ENCODE data around the gene MCC.

DNA sequence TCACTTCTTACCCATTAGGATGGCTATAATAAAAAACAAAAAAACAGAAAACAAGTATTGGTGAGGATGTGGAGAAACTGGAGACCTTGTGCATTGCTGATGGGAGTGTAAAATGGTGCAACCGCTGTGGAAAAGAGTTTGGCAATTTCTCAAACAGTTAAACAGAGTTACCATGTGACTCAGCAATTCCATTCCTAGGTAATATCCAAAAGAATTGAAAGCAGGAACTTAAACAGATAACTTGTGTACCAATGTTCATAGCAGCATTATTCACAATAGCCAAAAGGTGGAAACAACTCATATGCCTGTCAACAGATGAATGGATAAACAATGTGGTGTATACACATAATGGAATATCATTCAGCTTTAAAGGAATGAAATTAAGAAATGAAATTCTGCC lies 482.8 kb downstream of the MCC start:
- TF ChIP-seq EP300 (IDR thresholded peaks at IDR 0.05; ENCODE audit: borderline replicate concordance) (no peak), FOXM1 (IDR thresholded peaks at IDR 0.05; ENCODE audit: borderline replicate concordance, low read depth) (no peak), TCF12 (IDR thresholded peaks at IDR 0.05; ENCODE audit: low read depth) (no peak), EGR1 (IDR thresholded peaks at IDR 0.05) (no peak), RAD21 (IDR thresholded peaks at IDR 0.05; ENCODE audit: low read depth) (no peak), TAF1 (IDR thresholded peaks at IDR 0.05; ENCODE audit: low read depth) (no peak), NFIC (IDR thresholded peaks at IDR 0.05) (no peak), CREB1 (IDR thresholded peaks at IDR 0.05; ENCODE audit: low read depth) (no peak), CEBPB (IDR thresholded peaks at IDR 0.05) (no peak), ZBTB7A (IDR thresholded peaks at IDR 0.05; ENCODE audit: low read depth) (no peak)
- TF ChIP-seq, protein P1, sequence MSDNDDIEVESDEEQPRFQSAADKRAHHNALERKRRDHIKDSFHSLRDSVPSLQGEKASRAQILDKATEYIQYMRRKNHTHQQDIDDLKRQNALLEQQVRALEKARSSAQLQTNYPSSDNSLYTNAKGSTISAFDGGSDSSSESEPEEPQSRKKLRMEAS (IDR thresholded peaks at IDR 0.05) = no peak
- TF ChIP-seq, protein P2, sequence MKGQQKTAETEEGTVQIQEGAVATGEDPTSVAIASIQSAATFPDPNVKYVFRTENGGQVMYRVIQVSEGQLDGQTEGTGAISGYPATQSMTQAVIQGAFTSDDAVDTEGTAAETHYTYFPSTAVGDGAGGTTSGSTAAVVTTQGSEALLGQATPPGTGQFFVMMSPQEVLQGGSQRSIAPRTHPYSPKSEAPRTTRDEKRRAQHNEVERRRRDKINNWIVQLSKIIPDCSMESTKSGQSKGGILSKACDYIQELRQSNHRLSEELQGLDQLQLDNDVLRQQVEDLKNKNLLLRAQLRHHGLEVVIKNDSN (IDR thresholded peaks at IDR 0.05) = no peak
- TF ChIP-seq, protein P3, sequence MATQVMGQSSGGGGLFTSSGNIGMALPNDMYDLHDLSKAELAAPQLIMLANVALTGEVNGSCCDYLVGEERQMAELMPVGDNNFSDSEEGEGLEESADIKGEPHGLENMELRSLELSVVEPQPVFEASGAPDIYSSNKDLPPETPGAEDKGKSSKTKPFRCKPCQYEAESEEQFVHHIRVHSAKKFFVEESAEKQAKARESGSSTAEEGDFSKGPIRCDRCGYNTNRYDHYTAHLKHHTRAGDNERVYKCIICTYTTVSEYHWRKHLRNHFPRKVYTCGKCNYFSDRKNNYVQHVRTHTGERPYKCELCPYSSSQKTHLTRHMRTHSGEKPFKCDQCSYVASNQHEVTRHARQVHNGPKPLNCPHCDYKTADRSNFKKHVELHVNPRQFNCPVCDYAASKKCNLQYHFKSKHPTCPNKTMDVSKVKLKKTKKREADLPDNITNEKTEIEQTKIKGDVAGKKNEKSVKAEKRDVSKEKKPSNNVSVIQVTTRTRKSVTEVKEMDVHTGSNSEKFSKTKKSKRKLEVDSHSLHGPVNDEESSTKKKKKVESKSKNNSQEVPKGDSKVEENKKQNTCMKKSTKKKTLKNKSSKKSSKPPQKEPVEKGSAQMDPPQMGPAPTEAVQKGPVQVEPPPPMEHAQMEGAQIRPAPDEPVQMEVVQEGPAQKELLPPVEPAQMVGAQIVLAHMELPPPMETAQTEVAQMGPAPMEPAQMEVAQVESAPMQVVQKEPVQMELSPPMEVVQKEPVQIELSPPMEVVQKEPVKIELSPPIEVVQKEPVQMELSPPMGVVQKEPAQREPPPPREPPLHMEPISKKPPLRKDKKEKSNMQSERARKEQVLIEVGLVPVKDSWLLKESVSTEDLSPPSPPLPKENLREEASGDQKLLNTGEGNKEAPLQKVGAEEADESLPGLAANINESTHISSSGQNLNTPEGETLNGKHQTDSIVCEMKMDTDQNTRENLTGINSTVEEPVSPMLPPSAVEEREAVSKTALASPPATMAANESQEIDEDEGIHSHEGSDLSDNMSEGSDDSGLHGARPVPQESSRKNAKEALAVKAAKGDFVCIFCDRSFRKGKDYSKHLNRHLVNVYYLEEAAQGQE (IDR thresholded peaks at IDR 0.05; ENCODE audit: low read depth) = no peak

Measured in Ishikawa (cell line).